ENCODE results near the gene EEF1AKMT1.

DNA sequence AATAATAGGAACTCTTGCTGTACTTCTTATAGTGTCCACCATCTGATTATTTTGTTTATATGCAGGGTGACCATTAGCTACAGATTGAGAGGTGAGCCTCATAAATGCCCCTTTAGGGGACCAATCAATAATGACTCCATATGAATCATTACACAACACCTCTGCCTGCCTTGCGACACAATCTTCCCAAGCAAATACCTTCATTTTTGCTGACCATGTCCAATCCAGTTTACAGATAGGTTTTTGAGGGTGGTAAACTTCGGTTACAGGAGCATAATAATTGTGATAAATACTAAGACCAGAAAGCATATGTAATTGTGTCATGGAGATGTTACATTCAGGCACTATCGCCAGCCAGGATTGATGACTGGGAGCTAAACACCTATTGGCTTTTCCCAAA lies 93.9 kb downstream of the EEF1AKMT1 start:
- TF ChIP-seq, protein P1, sequence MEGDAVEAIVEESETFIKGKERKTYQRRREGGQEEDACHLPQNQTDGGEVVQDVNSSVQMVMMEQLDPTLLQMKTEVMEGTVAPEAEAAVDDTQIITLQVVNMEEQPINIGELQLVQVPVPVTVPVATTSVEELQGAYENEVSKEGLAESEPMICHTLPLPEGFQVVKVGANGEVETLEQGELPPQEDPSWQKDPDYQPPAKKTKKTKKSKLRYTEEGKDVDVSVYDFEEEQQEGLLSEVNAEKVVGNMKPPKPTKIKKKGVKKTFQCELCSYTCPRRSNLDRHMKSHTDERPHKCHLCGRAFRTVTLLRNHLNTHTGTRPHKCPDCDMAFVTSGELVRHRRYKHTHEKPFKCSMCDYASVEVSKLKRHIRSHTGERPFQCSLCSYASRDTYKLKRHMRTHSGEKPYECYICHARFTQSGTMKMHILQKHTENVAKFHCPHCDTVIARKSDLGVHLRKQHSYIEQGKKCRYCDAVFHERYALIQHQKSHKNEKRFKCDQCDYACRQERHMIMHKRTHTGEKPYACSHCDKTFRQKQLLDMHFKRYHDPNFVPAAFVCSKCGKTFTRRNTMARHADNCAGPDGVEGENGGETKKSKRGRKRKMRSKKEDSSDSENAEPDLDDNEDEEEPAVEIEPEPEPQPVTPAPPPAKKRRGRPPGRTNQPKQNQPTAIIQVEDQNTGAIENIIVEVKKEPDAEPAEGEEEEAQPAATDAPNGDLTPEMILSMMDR (IDR thresholded peaks at IDR 0.05): no peak
- no peak for TF ChIP-seq POLR2A (IDR thresholded peaks at IDR 0.05)

All from heart left ventricle (tissue), 13 donors.